Measurements from ENCODE around the gene EYA3. TPM values are rescaled to one million over a fixed set of nuclear protein-coding genes. Genes with fewer than 3 reads are reported as not detected.

EYA3 gene
- total and polyA plus RNA-seq, 2 donors (not counting 3 experiments of a cell fraction or from before 2014, with no cell fraction given) = 12.7 to 33.0 TPM

DNA sequence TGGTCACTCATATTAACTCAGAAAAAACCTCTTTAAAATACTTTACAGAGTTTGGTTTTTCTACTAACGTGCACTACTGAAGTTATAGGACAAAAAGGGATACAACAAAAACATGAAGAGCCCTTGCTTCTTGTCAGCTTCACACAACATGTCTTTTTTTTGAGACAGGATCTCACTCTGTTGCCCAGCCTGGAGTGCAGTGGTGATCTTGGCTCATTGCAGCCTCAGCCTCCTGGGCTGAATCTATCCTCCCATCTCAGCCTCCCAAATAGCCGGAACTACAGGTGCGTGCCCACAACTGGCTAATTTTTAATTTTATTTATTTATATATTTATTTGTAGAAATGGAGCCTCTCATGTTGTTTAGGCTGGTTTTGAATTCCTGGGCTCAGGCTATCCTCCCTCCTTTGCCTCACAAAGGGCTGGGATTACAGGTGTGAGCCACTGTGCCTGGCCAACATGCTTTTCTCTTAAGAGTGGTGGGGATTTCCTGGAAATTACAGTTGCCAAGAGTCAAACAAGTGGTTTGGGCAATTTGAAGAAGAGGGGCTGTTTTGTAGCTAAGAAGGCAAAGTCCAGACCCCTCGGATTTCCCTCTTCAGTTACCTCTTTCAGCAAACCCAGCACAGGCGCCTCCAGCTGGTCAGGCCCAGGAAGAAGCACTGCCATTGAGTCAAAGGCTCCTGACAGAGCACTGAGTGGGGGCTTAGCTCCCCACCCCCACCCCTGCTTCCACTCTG is 160.0 kb downstream of the EYA3 start:
- POLR2A ChIA-PET = no interaction called here
- FAIRE-seq (no peak), DNase-seq (ENCODE audit: low read depth, low spot score) (no peak)
- Histone ChIP-seq H3K36me3 (ENCODE audit: control insufficient read depth in 2 of 2, extremely low read depth in 1 of 2, insufficient read depth in 2 of 2, low read length in 2 of 2) (no peaks in the 10 kb centered on the region), H3K27ac (ENCODE audit: insufficient read depth, low read depth, low read length) (no peak overlapping the region), H3K4me3 (replicated peaks in 1 of 3; ENCODE audit: insufficient read depth in 1 of 3, low read depth in 1 of 3, low read length in 3 of 3) (no peak overlapping the region), H2AFZ (ENCODE audit: low read depth, low read length) (no peak overlapping the region), H3K9me3 (replicated peaks; ENCODE audit: control insufficient read depth, insufficient read depth, low read length) (no peaks in the 10 kb centered on the region), H4K20me1 (replicated peaks; ENCODE audit: control insufficient read depth, extremely low read depth, insufficient read depth, low read length) (no peaks in the 10 kb centered on the region), H3K4me2 (ENCODE audit: insufficient read depth, low read length) (no peak overlapping the region), H3K79me2 (ENCODE audit: control insufficient read depth, insufficient read depth, low read length) (no peaks in the 10 kb centered on the region), H3K9me1 (replicated peaks; ENCODE audit: control insufficient read depth, extremely low read depth, insufficient read depth, low read length) (no peaks in the 10 kb centered on the region), H3K27me3 (ENCODE audit: control insufficient read depth in 2 of 2, insufficient read depth in 2 of 2, low read length in 2 of 2) (no peaks in the 10 kb centered on the region), H3K4me1 (ENCODE audit: control insufficient read depth, extremely low read depth, insufficient read depth, low read length) (no peaks in the 10 kb centered on the region), H3K9ac (replicated peaks; ENCODE audit: extremely low read depth, insufficient read depth, low read length) (no peak overlapping the region)
- intact Hi-C loops (cut with micrococcal nuclease) = no loop called here
- dilution Hi-C loops (cut with MboI; ENCODE audit: extremely low pct_ligation_motif_present, low sequenced_read_pairs) = no loop called here
- TF ChIP-seq GATA2 (IDR thresholded peaks at IDR 0.05; ENCODE audit: insufficient read depth, insufficient read length, low read depth, low read length) = no peak
- TF ChIP-seq FOS (IDR thresholded peaks at IDR 0.05; ENCODE audit: borderline replicate concordance, insufficient read depth, low read length) = no peak
- TF ChIP-seq, protein P1, sequence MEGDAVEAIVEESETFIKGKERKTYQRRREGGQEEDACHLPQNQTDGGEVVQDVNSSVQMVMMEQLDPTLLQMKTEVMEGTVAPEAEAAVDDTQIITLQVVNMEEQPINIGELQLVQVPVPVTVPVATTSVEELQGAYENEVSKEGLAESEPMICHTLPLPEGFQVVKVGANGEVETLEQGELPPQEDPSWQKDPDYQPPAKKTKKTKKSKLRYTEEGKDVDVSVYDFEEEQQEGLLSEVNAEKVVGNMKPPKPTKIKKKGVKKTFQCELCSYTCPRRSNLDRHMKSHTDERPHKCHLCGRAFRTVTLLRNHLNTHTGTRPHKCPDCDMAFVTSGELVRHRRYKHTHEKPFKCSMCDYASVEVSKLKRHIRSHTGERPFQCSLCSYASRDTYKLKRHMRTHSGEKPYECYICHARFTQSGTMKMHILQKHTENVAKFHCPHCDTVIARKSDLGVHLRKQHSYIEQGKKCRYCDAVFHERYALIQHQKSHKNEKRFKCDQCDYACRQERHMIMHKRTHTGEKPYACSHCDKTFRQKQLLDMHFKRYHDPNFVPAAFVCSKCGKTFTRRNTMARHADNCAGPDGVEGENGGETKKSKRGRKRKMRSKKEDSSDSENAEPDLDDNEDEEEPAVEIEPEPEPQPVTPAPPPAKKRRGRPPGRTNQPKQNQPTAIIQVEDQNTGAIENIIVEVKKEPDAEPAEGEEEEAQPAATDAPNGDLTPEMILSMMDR (IDR thresholded peaks at IDR 0.05; ENCODE audit: extremely low read depth in 1 of 2, insufficient read depth in 1 of 2, low read depth in 1 of 2, low read length in 2 of 2) = no peak
- no peak for TF ChIP-seq JUN (IDR thresholded peaks at IDR 0.05; ENCODE audit: borderline replicate concordance, insufficient read depth, insufficient read length, low read depth)
- TF ChIP-seq EZH2 (IDR thresholded peaks at IDR 0.05; ENCODE audit: borderline replicate concordance, low read depth, low read length, severe bottlenecking) = no peak
- no peak for TF ChIP-seq POLR2AphosphoS5 (IDR thresholded peaks at IDR 0.05; ENCODE audit: insufficient read depth, low read depth, low read length)
- no peak for TF ChIP-seq MYC (IDR thresholded peaks at IDR 0.05; ENCODE audit: low read depth, low read length)
- no peak for TF ChIP-seq POLR2A (IDR thresholded peaks at IDR 0.05; ENCODE audit: low read depth, low read length)
- TF ChIP-seq, protein P2, sequence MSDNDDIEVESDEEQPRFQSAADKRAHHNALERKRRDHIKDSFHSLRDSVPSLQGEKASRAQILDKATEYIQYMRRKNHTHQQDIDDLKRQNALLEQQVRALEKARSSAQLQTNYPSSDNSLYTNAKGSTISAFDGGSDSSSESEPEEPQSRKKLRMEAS (IDR thresholded peaks at IDR 0.05; ENCODE audit: insufficient read depth, insufficient read length) = no peak
- BruUV-seq (replicated peaks) = no TSS peak
- CTCF ChIA-PET = interaction anchor here (1.6 to 1.8 kb wide), 2 partner anchors 12 to 71 kb away, joined by 4 to 8 read pairs; no protein-coding TSS in a partner anchor

Data from endothelial cell of umbilical vein (primary cell).